ENCODE results near the gene DEPDC5.
A peak's percentile ranks its signal among the peaks of the same experiment; 100 is the strongest.
"Not testable (repeated sequence)": the region's sequence is repeated elsewhere in the genome, so short reads cannot be mapped to it uniquely, and the experiment has no call there.

Gene DEPDC5

DNA sequence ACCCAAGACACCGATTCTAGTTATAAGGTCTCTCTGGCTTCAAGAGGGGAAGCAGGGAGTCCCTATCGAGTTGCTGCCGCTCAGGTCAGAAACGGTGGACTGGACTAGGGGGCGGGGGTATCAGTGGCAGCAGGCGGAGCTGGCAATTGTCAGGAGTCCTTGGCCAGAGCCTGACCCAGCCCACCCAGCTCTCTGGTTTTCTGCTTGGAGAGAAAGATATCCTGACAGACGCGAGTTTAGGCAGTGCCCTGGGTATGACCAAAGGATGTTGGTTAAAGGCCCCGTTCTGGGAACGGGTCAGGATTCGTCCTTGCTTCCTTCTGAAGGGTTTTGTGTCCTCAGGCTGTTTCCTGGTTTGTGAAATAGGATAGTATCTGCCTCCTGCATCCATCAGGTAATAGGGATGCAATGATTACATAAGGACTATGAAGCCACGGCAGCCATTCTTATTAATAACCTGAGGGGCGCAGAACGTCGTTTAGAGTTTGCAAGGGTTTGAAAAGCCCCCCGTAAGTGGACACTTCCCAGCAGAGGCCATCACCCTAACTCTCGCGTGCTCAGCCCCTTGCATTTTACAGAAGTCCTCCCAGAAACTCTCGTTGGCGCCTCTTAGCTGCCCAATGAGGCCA is 700 bp upstream of the DEPDC5 start:
- H3K36me3 Mint-ChIP-seq (ENCODE audit: insufficient read depth) = peaks cover 24% of the 10 kb centered on the region
- no peak for ATAC-seq (replicated peaks)
- DNase-seq = no peak
- H3K27ac Mint-ChIP-seq = peak overlapping the region; percentile 95 to 97
- peak overlapping the region; percentile 81 to 82 for H3K4me3 Mint-ChIP-seq
- H3K27me3 Mint-ChIP-seq = no peaks in the 10 kb centered on the region
- H3K4me1 Mint-ChIP-seq (ENCODE audit: low read depth in 2 of 2) = peaks cover 33 to 42% of the 10 kb centered on the region in 2 donors
- H3K9me3 Mint-ChIP-seq = no peaks in the 10 kb centered on the region

DNA sequence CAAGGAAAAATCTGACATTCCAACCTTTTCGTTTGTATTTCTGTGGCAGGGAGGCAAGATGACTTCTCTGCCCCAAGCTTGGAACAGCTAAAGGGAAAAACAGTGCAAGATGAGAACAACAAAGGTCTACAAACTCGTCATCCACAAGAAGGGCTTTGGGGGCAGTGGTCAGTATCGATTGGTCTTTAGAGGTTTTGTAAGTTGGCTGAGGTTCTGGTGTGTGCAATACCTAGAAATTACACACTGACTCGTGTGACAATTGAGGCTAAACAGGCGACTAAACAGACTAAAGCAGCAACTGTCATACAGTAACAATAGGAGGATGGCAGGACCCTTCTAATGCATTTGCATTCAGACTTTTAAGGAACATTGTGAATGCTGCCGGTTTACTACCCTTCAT is 994 bp downstream of the DEPDC5 start:
- H3K36me3 Mint-ChIP-seq (ENCODE audit: insufficient read depth) = peaks cover 27% of the 10 kb centered on the region
- ATAC-seq (replicated peaks) (no peak), DNase-seq (no peak)
- no peaks in the 10 kb centered on the region for H3K27me3 Mint-ChIP-seq
- H3K27ac Mint-ChIP-seq = peak overlapping the region; percentile 95 to 97
- H3K9me3 Mint-ChIP-seq = no peaks in the 10 kb centered on the region
- peak overlapping the region; percentile 81 to 82 for H3K4me3 Mint-ChIP-seq
- peaks cover 22 to 27% of the 10 kb centered on the region in 2 donors for H3K4me1 Mint-ChIP-seq (ENCODE audit: low read depth in 2 of 2)

DNA sequence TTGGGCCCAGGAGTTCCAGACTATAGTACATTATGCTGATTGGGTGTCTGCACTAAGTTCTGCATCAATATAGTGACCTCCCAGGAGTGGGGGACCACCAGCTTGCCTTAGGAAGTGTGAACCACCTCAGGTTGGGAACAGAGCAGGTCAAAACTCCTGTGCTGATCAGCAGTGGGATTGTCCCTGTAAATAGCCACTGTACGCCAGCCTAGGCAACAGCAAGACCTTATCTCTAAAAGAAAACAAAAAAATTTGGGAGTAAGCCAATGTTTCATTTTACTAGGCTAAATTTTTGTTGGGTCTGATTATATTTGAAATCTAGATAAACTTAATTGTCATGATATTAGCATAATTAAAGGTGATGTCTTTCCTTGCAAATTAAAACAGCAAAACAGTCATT is 3.4 kb downstream of the DEPDC5 start:
- H3K4me1 Mint-ChIP-seq (ENCODE audit: low read depth in 2 of 2) = peaks cover 15 to 20% of the 10 kb centered on the region in 2 donors
- H3K27me3 Mint-ChIP-seq = no peaks in the 10 kb centered on the region
- ATAC-seq (replicated peaks) = no peak
- no peaks in the 10 kb centered on the region for H3K9me3 Mint-ChIP-seq
- DNase-seq = no peak
- H3K36me3 Mint-ChIP-seq (ENCODE audit: insufficient read depth) = peaks cover 41% of the 10 kb centered on the region
- no peak overlapping the region for H3K4me3 Mint-ChIP-seq
- H3K27ac Mint-ChIP-seq = no peak overlapping the region

DNA sequence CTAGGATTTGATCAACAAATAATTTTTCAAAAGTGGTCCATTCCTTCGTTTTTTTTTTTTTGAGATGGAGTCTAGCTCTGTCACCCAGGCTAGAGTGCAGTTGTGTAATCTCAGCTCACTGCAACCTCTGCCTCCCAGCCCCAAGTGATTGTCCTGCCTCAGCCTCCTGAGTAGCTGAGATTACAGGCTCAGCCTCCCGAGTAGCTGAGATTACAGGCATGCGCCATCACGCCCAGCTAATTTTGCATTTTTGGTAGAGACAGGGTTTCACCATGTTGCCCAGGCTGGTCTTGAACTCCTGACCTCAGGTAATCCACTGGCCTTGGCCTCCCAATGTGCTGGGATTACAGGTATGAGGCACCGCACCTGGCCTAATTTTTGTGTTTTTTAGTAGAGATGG is 5.0 kb downstream of the DEPDC5 start:
- ATAC-seq (replicated peaks); H3K9me3 Mint-ChIP-seq; DNase-seq; H3K4me3 Mint-ChIP-seq; H3K27me3 Mint-ChIP-seq; H3K27ac Mint-ChIP-seq: not testable (repeated sequence)
- peaks cover 44% of the 10 kb centered on the region for H3K36me3 Mint-ChIP-seq (ENCODE audit: insufficient read depth)
- peaks cover 11 to 15% of the 10 kb centered on the region in 2 donors for H3K4me1 Mint-ChIP-seq (ENCODE audit: low read depth in 2 of 2)

DNA sequence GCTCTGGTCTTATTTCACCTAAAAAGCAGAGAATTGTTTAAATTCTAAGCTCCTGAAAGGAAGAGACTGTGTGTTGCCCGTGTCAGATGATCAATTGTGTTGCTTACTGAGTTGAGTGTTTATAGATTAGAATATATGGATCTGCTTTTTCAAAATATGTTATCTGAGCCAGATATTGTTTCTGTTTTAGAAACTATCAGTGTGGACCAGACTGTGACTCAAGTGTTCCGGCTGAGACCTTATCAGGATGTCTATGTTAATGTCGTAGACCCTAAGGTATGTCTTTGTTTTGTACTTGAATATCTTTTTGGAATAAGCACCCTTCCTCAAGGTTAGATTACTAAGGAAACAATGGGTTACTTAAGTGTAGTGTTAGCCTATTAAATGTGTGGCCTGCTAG is 11.0 kb downstream of the DEPDC5 start:
- ATAC-seq (replicated peaks) (no peak), DNase-seq (no peak)
- Mint-ChIP-seq H3K36me3 (ENCODE audit: insufficient read depth) (peaks cover 76% of the 10 kb centered on the region), H3K4me1 (ENCODE audit: low read depth in 2 of 2) (peaks cover 0 to 5% of the 10 kb centered on the region in 2 donors), H3K27ac (peak overlapping the region in 1 of 2 donors; percentile 33), H3K4me3 (no peak overlapping the region), H3K9me3 (no peaks in the 10 kb centered on the region), H3K27me3 (no peaks in the 10 kb centered on the region)

DNA sequence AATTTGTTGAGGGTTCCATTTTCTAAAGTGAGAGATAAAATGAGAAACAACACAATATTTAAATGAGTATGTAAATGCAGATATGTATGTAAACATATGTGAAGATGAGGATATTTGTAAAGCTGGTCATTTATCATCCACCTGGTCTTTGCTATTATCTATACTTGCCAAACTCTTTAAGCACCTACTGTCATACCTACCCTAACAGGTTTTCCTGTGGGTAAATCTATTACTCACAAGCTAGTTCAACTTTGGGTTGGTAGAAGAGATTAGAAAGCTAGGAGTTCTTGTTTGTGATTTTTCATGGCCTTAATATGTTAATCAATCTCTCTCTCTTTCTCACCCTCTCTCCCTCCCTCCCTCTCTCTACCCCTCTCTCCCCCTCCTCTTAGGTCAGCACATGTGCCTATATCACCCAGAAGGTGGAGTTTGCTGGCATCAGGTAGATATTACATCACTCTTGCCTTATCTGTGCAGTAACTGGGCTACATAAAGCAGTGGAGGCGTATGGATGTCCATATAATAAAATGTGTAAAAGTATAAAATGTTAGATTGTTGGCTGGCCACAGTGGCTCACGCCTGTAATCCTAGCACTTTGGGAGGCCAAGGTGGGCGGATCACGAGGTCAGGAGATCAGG is 14.7 kb downstream of the DEPDC5 start:
- H3K27me3 Mint-ChIP-seq = no peaks in the 10 kb centered on the region
- peak overlapping the region in 1 of 2 donors; percentile 19 for H3K27ac Mint-ChIP-seq
- H3K9me3 Mint-ChIP-seq = no peaks in the 10 kb centered on the region
- H3K4me3 Mint-ChIP-seq = no peak overlapping the region
- DNase-seq (no peak), ATAC-seq (replicated peaks) (no peak)
- H3K4me1 Mint-ChIP-seq (ENCODE audit: low read depth in 2 of 2) = peaks cover 0 to 5% of the 10 kb centered on the region in 2 donors
- H3K36me3 Mint-ChIP-seq (ENCODE audit: insufficient read depth) = peaks cover 71% of the 10 kb centered on the region

DNA sequence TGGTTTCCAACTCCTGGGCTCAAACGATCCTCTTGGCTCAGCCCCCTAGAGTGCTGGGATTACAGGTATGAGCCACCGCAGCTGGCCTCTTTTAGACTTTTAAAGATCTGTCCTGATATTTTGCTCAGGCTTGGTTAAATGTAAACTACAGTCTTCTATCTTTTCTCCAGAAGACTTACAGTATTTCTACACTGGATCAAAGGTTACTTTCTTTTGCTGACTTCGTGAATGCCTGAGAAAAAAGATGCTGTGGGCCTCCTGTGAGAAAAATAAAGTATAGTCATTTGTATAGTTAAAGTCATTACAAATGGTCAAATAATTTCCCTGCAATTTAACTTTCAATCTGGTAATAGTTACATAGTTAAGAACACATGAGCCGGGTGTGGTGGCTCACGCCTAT is 19.6 kb downstream of the DEPDC5 start:
- no peaks in the 10 kb centered on the region for H3K27me3 Mint-ChIP-seq
- no peaks in the 10 kb centered on the region for H3K4me1 Mint-ChIP-seq (ENCODE audit: low read depth in 2 of 2)
- H3K27ac Mint-ChIP-seq = no peak overlapping the region
- no peak for ATAC-seq (replicated peaks)
- H3K4me3 Mint-ChIP-seq = no peak overlapping the region
- peaks cover 54% of the 10 kb centered on the region for H3K36me3 Mint-ChIP-seq (ENCODE audit: insufficient read depth)
- H3K9me3 Mint-ChIP-seq = no peaks in the 10 kb centered on the region
- no peak for DNase-seq

DNA sequence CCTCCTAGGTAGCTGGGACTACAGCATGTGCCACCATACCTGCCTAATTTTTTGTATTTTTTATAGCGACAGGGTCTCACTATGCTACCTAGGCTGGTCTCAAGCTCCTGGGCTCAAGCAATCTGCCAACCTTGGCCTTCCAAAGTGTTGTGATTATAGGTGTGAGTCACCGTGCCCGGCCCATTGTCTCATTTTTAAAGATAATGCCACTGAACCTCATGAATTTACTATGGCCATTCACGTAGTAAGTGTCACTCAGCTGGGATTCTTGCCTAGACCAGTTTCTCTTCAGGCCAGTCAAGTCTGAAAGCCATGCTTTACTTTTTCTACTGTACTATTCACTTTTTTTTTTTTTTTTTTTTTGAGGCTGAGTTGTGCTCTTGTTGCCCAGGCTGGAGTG is 22.4 kb downstream of the DEPDC5 start:
- Mint-ChIP-seq H3K36me3 (ENCODE audit: insufficient read depth) (peaks cover 32% of the 10 kb centered on the region), H3K4me1 (ENCODE audit: low read depth in 2 of 2) (no peaks in the 10 kb centered on the region), H3K27ac (no peak overlapping the region), H3K9me3 (no peaks in the 10 kb centered on the region), H3K27me3 (no peaks in the 10 kb centered on the region), H3K4me3 (no peak overlapping the region)
- ATAC-seq (replicated peaks) (no peak), DNase-seq (no peak)

DNA sequence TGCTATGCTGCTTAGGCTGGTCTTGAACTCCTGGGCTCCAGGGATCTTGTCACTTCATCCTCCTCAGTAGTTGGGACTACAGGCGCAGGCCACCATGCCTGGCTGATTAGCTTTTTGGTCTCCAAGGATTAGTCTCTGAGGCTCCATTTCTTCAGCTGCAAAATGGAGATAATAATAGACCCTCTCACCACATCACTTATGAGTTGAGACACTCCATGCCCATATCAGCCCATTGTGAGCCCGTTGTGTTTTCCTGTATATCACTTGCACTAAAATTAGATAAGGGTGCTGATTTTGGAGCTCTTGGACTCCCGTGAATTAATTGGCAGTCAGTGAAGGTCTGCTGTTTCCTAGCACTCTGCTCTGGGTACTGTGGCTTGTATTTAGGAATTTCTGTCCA is 36.0 kb downstream of the DEPDC5 start:
- no peak for ATAC-seq (replicated peaks)
- Mint-ChIP-seq H3K27ac (peak overlapping the region in 1 of 2 donors; percentile 44), H3K4me1 (ENCODE audit: low read depth in 2 of 2) (peaks cover 0 to 3% of the 10 kb centered on the region in 2 donors), H3K4me3 (no peak overlapping the region), H3K9me3 (no peaks in the 10 kb centered on the region), H3K27me3 (no peaks in the 10 kb centered on the region), H3K36me3 (ENCODE audit: insufficient read depth) (peaks cover 26% of the 10 kb centered on the region)
- DNase-seq = no peak

DNA sequence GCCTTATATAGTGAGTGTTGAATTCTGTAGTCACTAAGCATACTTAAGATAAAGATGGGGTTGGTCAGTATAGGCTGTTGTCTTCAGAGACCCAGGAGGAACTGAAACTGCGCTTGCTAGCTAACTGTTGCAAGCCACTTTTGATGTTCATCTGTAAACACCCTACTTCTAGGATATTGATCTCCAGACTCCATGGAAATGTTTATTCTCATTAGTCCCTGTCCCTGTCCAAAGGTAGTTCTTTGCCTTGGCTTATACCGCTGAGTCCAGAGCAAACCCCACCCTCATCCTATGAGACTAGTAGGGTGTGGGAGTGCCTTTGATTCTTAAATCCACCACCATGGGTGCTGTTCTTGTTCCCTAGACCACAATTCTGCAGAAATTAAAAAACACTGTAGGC is 36.4 kb downstream of the DEPDC5 start:
- DNase-seq (no peak), ATAC-seq (replicated peaks) (no peak)
- H3K9me3 Mint-ChIP-seq = no peaks in the 10 kb centered on the region
- H3K36me3 Mint-ChIP-seq (ENCODE audit: insufficient read depth) = peaks cover 22% of the 10 kb centered on the region
- no peak overlapping the region for H3K27ac Mint-ChIP-seq
- H3K27me3 Mint-ChIP-seq = no peaks in the 10 kb centered on the region
- no peak overlapping the region for H3K4me3 Mint-ChIP-seq
- H3K4me1 Mint-ChIP-seq (ENCODE audit: low read depth in 2 of 2) = peaks cover 0 to 3% of the 10 kb centered on the region in 2 donors

DNA sequence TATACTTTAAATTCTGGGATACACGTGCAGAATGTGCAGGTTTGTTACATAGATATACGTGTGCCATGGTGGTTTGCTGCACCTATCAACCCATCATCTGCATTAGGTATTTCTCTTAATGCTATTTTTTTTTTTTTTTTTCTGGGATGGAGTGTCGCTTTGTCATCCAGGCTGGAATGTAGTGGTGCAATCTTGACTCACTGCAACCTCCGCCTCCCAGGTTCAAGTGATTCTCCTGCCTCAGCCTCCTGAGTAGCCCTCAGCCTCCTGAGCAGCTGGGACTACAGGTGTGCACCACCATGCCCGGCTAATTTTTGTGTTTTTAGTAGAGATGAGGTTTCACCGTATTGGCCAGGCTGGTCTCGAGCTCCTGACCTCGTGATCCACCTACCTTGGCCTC is 45.5 kb downstream of the DEPDC5 start:
- not testable (repeated sequence) for H3K4me3 Mint-ChIP-seq; H3K9me3 Mint-ChIP-seq; H3K27ac Mint-ChIP-seq; DNase-seq; H3K27me3 Mint-ChIP-seq; ATAC-seq (replicated peaks); H3K4me1 Mint-ChIP-seq (ENCODE audit: low read depth in 2 of 2)
- peaks cover 68% of the 10 kb centered on the region for H3K36me3 Mint-ChIP-seq (ENCODE audit: insufficient read depth)

DNA sequence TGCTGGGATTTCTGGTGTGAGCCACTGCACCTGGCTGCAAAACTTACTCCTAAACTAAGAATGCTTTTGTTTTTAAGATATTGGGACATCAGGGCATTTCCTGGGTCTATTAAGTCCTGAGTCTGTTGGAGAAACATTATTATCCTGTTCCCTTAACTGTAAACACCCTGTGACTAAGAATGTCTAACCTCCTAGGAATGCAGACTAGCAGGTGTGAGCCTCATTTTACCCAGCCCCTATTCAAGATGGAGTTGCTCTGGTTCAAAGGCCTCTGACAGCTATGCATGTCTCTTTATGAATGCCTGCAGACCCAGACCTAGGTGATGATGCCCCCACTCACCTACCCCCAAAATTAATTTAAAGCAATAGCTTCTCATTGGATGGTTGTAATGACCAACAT is 46.2 kb downstream of the DEPDC5 start:
- no peak overlapping the region for H3K4me3 Mint-ChIP-seq
- no peaks in the 10 kb centered on the region for H3K4me1 Mint-ChIP-seq (ENCODE audit: low read depth in 2 of 2)
- no peaks in the 10 kb centered on the region for H3K9me3 Mint-ChIP-seq
- DNase-seq (no peak), ATAC-seq (replicated peaks) (no peak)
- H3K36me3 Mint-ChIP-seq (ENCODE audit: insufficient read depth) = peaks cover 75% of the 10 kb centered on the region
- no peaks in the 10 kb centered on the region for H3K27me3 Mint-ChIP-seq
- no peak overlapping the region for H3K27ac Mint-ChIP-seq

DNA sequence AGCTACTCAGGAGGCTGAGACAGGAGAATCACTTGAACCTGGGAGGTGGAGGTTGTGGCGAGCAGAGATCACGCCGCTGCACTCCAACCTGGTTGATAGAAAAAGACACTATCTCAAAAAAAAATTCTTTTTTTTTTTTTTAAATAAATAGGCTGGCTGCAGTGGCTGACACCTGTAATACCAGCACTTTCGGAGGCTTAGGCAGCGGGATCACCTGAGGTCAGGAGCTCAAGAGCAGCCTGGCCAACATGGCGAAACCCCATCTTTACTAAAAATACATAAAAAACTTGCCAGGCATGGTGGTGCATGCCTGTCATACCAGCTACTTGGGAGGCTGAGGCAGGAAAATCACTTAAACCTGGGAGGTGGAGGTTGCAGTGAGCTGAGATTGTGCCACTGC is 47.0 kb downstream of the DEPDC5 start:
- not testable (repeated sequence) for H3K4me3 Mint-ChIP-seq; H3K4me1 Mint-ChIP-seq (ENCODE audit: low read depth in 2 of 2); ATAC-seq (replicated peaks); H3K9me3 Mint-ChIP-seq; H3K27ac Mint-ChIP-seq; DNase-seq; H3K27me3 Mint-ChIP-seq
- peaks cover 80% of the 10 kb centered on the region for H3K36me3 Mint-ChIP-seq (ENCODE audit: insufficient read depth)

DNA sequence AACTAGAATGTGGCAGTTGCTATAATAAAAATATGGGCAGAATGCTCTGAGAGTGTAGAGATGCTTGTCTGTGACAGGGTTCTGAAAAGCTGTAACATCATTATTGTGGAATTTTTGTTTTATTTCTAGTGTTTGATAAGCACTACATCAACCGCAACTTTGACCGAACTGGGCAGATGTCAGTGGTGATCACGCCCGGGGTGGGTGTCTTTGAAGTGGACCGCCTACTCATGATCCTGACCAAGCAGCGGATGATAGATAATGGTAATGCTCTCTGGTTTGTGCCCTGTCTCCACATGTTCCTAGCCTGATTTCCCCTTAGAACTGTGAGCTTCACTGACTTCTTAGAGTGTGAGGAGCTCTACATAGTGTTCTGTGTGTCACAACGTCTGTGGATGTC is 48.8 kb downstream of the DEPDC5 start:
- H3K27ac Mint-ChIP-seq = no peak overlapping the region
- no peaks in the 10 kb centered on the region for H3K9me3 Mint-ChIP-seq
- no peaks in the 10 kb centered on the region for H3K27me3 Mint-ChIP-seq
- DNase-seq (no peak), ATAC-seq (replicated peaks) (no peak)
- peaks cover 79% of the 10 kb centered on the region for H3K36me3 Mint-ChIP-seq (ENCODE audit: insufficient read depth)
- no peak overlapping the region for H3K4me3 Mint-ChIP-seq
- H3K4me1 Mint-ChIP-seq (ENCODE audit: low read depth in 2 of 2) = no peaks in the 10 kb centered on the region
